Thyroid gland (tissue), 4 donors: ENCODE measurements around the gene RBM19.

Source experiments
- POLR2A ChIP-seq, 2 donors: fragments of 450-650 bp; IDR thresholded peaks; one replicate each; pipeline ENCODE4 v1.6.1; 2017; ENCODE audit warnings: antibody characterized with exemption in 2 of 2, mild to moderate bottlenecking in 2 of 2, moderate library complexity in 1 of 2
- TF ChIP-seq, protein P1 (sequence below), 6 experiments: fragments of 200-600 bp in 3 of 6; fragments of 450-650 bp in 3 of 6; sonication (generic) in 3 of 6; IDR thresholded peaks; one replicate each; pipeline ENCODE4 v1.5.1; 2016 to 2019; ENCODE audit warnings: antibody characterized with exemption in 6 of 6, mild to moderate bottlenecking in 2 of 6, inconsistent platforms in 1 of 6, moderate library complexity in 1 of 6

DNA sequence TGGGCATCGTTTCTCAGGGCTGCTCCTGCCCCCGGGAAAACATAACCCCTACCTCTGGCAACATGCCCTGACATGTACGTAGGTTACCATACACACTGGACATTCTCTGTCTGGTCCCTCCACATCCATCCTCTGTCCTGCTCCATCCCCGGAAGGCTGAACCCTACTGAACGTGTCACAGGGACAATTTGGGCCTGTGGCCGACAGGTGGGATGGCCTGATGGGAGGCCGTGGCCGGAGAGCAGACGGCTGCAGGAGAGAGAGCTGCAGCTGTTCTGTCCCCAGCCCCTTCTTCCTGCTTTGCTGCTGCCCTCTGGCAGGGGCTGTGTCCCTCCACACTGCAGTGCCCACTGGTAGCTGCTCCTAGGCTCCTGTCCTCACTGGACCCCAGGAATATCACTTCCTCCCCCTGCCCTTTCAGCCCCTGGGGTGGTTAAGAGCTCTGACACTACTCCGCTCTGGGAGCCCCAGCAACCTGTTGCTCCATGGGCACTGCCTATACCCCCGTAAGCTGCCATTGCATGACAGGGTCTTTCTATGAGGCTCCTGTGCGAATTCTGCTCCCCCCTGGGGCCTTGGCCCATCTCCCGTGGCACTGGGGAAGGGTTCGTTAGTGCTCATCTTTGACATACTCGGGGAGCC lies 125.6 kb downstream of the RBM19 start:
- TF ChIP-seq, protein P1, sequence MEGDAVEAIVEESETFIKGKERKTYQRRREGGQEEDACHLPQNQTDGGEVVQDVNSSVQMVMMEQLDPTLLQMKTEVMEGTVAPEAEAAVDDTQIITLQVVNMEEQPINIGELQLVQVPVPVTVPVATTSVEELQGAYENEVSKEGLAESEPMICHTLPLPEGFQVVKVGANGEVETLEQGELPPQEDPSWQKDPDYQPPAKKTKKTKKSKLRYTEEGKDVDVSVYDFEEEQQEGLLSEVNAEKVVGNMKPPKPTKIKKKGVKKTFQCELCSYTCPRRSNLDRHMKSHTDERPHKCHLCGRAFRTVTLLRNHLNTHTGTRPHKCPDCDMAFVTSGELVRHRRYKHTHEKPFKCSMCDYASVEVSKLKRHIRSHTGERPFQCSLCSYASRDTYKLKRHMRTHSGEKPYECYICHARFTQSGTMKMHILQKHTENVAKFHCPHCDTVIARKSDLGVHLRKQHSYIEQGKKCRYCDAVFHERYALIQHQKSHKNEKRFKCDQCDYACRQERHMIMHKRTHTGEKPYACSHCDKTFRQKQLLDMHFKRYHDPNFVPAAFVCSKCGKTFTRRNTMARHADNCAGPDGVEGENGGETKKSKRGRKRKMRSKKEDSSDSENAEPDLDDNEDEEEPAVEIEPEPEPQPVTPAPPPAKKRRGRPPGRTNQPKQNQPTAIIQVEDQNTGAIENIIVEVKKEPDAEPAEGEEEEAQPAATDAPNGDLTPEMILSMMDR (IDR thresholded peaks at IDR 0.05): no peak
- no peak for TF ChIP-seq POLR2A (IDR thresholded peaks at IDR 0.05)
